ENCODE data around the gene FASTKD2. TPM values are rescaled to one million over a fixed set of nuclear protein-coding genes. Genes with fewer than 3 reads are reported as not detected.

Gene FASTKD2
- total and polyA plus RNA-seq, 2 of the 8 experiments (the other 6 are each of a cell fraction or from before 2014, with no cell fraction given), result 35.7 to 38.5 TPM

- TF ChIP-seq SP2 (IDR thresholded peaks at IDR 0.05; ENCODE audit: low read length) (no peak), SIRT6 (IDR thresholded peaks at IDR 0.05; ENCODE audit: low read length) (no peak), PHF8 (conservative IDR thresholded peaks at IDR 0.05; ENCODE audit: low read depth, low read length) (no peak), CHD7 (IDR thresholded peaks at IDR 0.05; ENCODE audit: insufficient replicate concordance, low read length) (no peak), NRF1 (IDR thresholded peaks at IDR 0.05; ENCODE audit: low read depth, low read length) (no peak), RFX5 (IDR thresholded peaks at IDR 0.05; ENCODE audit: borderline replicate concordance, low read depth, low read length) (no peak)
Observed at GRCh38 chr2:206836722-206837121, 71.3 kb downstream of the FASTKD2 start (continued).

Data from H1 (cell line).